Daoy (cell line): ENCODE results near the gene USP21. TPM values are rescaled to one million over a fixed set of nuclear protein-coding genes. Genes with fewer than 3 reads are reported as not detected.
"Not testable (repeated sequence)": the region's sequence is repeated elsewhere in the genome, so short reads cannot be mapped to it uniquely, and the experiment has no call there.

Source experiments
- DNase-seq: peaks from one replicate; pipeline ENCODE4 v3.0.0-alpha.2; 2015; ENCODE audit warnings: low read depth
- total RNA-seq: library from RNA; depleted of rRNA; stranded (reverse); fragments of >200 nt; shearing (Covaris generic); gene quantifications from 2 replicates; pipeline ENCODE4 v1.2.3, GENCODE V29; 2014; rRNA removed

Gene USP21
- total RNA-seq: 6.2 and 13.5 TPM in 2 replicates

- peak; percentile 94 for DNase-seq
These were observed at the start of gene USP21 for GRCh38 chr1:161159087-161159912. Gene USP21 (plus strand): TSS chr1:161159500. CDS start chr1:161160641, 1,141 bp downstream.

- DNase-seq: no peak
These were observed 48.2 kb upstream of the USP21 start for GRCh38 chr1:161111117-161111516.

- DNase-seq: no peak
These were observed 47.8 kb upstream of the USP21 start for GRCh38 chr1:161111527-161111926.

DNA sequence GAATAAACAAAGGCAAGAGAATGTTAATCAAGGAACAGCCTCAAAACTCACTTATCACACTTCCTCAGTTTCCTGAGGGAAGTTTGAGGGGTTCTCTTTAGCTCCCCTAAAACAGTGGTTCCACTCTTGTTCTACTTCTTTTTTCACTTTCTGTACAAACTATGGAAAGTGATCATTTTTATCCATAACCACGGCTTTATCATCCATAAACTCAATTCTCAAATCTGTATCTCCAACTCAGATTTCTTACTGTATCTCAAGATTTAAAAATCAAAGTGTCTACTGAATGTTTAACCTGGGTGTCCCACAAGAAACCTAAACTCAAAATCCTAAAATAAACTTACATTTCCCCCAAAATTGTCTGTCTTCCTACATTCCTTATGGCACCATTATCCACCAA is 45.4 kb upstream of the USP21 start:
- DNase-seq: no peak

GRCh38 chr1:161114556-161114955 is 44.7 kb upstream of the USP21 start:
- no peak for DNase-seq

DNA sequence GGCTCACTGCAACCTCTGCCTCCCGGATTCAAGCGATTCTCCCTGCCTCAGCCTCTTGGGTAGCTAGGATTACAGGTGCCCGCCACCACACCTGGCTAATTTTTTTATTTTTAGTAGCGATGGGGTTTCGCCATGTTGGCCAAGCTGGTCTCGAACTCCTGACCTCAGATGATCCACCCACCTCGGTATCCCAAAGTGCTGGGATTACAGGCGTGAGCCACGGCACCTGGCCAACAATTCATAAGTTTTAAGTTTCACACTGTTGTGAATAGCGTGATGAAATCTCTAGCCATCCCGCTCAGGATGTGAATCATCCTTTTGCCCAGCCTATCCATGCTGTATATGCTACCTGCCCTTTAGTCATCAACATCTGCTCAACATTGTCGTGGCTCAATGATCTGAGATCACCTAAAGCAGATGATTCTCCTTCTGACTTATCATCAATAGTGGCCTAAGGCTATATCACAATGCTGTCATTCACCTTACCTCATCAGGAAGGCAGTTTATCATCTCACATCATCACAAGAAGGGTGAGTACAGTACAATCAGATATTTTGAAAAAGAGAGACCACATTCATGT is 44.1 kb upstream of the USP21 start:
- DNase-seq: peak; percentile 94

DNA sequence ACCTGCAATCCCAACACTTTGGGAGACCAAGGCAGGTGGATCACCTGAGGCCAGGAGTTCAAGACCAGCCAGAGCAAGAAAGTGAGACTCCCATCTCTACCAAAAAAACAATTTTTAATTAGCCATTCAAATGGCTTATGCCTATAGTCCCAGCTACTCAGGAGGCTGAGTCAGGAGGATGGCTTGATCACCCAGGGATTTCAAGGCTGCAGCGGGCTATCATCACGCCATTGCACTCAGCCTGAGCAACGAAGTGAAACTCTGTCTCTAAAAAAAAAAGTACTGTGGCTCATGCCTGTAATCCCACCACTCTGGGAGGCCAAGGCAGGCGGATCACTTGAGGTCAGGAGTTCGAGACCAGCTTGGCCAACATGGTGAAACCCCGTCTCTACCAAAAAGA is 43.3 kb upstream of the USP21 start:
- not testable (repeated sequence) for DNase-seq

GRCh38 chr1:161117759-161118581 is 41.3 kb upstream of the USP21 start, which contains the start of the genes NIT1 and PFDN2:
Gene NIT1 (plus strand): TSS chr1:161118105. CDS start chr1:161118177, 72 bp downstream.
Gene PFDN2 (minus strand): TSS chr1:161118037. CDS start chr1:161118026, 11 bp downstream.
- peak; percentile 95 for DNase-seq

GRCh38 chr1:161119092-161119903 is 40.0 kb upstream of the USP21 start:
- peak; percentile 62 for DNase-seq

DNA sequence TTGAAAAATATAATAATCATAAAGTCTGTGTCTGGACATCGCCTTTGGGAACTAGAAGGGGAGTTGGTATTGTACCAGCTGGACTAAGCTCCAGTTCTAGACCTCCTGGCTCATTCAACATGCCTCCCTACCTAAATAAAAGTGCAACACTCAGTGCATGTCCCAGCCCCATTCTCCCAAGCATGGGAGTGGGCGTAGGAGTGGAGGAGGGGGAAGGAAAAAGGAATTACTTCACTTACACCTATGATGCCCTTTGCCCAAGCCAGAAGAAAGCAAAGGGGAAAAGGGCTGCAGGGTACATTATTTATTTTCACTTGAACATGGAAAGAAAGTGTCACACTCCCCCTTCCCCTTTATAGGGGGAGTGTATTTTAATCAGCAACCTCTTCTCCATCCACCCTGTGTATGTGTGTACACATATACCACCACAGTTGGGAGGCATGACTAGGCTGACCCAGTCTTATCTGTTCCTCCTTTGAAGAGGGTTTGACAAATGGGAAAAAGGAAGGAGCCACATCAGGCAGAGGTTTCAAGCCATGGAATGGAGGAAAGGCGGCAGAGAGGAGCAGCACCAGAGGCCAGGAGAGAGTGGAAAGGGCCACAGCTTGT is 38.2 kb upstream of the USP21 start:
- no peak for DNase-seq

DNA sequence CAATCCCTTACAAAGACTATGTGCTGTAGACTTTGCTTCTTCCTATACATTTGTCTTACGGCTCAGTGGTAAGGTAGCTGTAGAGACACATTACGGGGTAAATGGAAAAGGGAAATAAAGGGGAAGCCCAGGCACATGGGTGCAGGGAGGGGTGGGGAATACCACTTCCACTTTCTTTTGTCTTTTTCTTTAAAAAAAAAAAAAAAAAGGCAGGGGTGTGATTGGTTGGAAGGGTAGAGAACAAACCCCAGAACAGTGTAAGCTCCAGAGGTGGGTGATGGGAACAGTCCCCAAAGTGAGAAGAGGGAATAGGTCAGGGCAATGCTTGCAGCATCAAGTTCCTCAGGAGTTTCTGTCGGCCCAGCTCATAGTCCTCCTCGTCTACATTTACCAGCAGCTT is 37.5 kb upstream of the USP21 start:
- no peak for DNase-seq

GRCh38 chr1:161122967-161123366 is 36.3 kb upstream of the USP21 start:
- DNase-seq: no peak

DNA sequence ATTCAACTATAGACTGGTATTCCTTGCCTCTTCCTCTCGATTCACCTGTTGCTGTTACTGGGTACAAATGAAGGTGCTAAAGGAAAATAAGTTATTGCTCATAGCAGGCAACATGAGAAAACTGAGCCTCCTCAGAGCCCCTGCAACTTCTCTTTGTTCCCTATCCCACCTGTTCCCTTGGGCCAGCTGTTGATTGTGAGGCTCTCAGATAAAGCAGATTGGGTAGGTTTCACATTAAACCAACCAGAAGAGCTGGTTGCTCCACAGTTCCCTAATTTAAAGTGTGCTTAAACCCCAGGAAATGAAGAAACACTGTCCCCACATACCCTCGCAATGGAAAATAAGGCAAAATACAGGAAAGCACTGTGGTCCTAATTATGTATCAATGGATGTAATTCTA is 31.7 kb upstream of the USP21 start:
- DNase-seq: no peak

- DNase-seq: no peak
These were observed 30.5 kb upstream of the USP21 start for GRCh38 chr1:161128591-161129420.

- no peak for DNase-seq
These were observed 29.0 kb upstream of the USP21 start for GRCh38 chr1:161130266-161130665.

- DNase-seq: peak; percentile 16
These were observed 27.5 kb upstream of the USP21 start for GRCh38 chr1:161131523-161132409.

DNA sequence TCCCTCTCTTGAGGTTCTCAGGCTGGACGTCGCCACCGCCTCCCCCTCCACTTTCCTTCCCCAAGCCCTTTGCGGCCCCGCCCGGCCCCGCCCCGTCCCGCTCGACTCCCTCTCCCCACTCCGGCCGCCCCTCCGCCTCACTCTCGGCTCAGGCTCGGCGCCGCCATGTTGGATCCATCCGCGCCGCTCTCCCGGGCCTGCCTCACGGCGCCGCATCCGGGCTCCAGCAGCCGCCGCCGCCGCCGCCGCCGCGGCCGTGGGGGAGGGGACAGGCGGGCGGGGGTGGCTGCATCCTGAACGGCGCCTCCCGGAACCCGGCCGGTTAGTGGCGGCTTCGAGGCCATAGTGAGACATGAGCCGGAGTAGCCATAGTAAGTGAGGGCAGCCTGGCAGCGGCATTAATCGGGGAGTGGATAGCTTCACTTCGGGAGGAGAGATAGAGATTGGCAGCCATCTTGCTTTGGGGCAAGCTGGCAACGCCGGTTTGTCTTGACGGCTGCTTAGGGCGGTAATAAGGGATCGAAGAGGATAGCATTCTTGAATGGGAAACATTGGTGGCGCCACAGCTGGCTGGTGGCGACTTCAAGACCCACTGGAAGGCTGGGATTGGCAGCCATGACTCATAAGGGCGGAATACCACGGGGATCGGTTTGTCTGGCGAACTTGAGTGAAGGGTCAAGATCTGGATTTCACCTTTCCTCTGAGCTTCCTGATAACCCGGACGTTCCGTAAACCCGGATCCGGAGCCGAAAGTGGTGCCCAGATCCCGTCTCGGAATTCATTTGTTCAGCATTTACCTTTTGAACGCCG is 26.7 kb upstream of the USP21 start, which contains the start of gene DEDD:
TSS of gene DEDD (minus strand) at position 258 of the 810 bp plus-strand sequence. CDS start 8,205 bp downstream, outside the sequence.
- DNase-seq: peak; percentile 97

GRCh38 chr1:161133220-161133740 is 26.0 kb upstream of the USP21 start:
- DNase-seq: peak; percentile 12
